HCT116 (cell line): ENCODE measurements around the gene GNA12. TPM values are rescaled to one million over a fixed set of nuclear protein-coding genes. Genes with fewer than 3 reads are reported as not detected.

Experiments
- ATAC-seq: fragments of 200-7000 bp; cut with Tn5 transposase; 2 replicates; pipeline ENCODE4 v1.9.1; 2020; ENCODE audit warnings: mild to moderate bottlenecking, moderate library complexity
- BruUV-seq: library from RNA; stranded (reverse); fragments of 400-500 nt; replicated peaks from 2 replicates; lab custom pipeline; 2021; lab: Mats Ljungman, UMichigan
- CTCF ChIA-PET: fragments of 300-600 bp; sonication (Branson Sonifier 250); formaldehyde crosslinking; loops from one replicate; lab custom pipeline; 2021; ENCODE audit warnings: antibody characterized with exemption; lab: Charles Lee
- POLR2A ChIA-PET: fragments of 300-600, 350-600 bp; sonication (Branson Sonifier 250); formaldehyde crosslinking; loops from one replicate; lab custom pipeline; 2021; ENCODE audit warnings: antibody characterized with exemption; lab: Charles Lee
- RAD21 ChIA-PET, 2 experiments: fragments of 300-600 bp; sonication (Branson Sonifier 250); formaldehyde crosslinking; loops; one replicate each; lab custom pipeline; 2023; ENCODE audit warnings: low total read pairs in 2 of 2; ENCODE audit not compliant: uncharacterized antibody in 2 of 2, unreplicated experiment in 2 of 2, low non-redundant PET in 1 of 2; lab: Charles Lee
- DNase-seq: peaks from one replicate; pipeline ENCODE4 v3.0.0-alpha.2; 2010; ENCODE audit warnings: low read depth, low spot score
- H2AFZ ChIP-seq: fragments of 200-600 bp; shearing (Covaris generic), sonication (generic); 2 replicates; pipeline ENCODE4 v1.6.1; 2017; ENCODE audit warnings: low read depth, mixed run types, mixed read lengths, antibody characterized with exemption, low read length; ENCODE audit not compliant: poor library complexity, severe bottlenecking
- H3K27ac ChIP-seq: 2 replicates; pipeline ENCODE4 v1.5.1; 2012; ENCODE audit warnings: low read depth, low read length
- H3K27me3 ChIP-seq: fragments of 200-600 bp; sonication (generic); 2 replicates; pipeline ENCODE4 v1.6.1; 2016; ENCODE audit warnings: mixed run types, low read length, mixed read lengths; ENCODE audit not compliant: insufficient read depth
- H3K36me3 ChIP-seq, 2 experiments: fragments of 200-500 bp in 1 of 2; fragments of 200-600 bp in 1 of 2; sonication (Bioruptor generic) in 1 of 2; sonication (generic) in 1 of 2; 2 replicates each; pipeline versions ENCODE4 v1.5.1 to v1.6.1; 2014 to 2016; ENCODE audit warnings: low read length in 2 of 2, inconsistent platforms in 1 of 2, mixed read lengths in 1 of 2, mixed run types in 1 of 2; ENCODE audit not compliant: insufficient read depth in 2 of 2, control insufficient read depth in 1 of 2
- H3K4me1 ChIP-seq, 2 experiments: fragments of 200-600 bp in 1 of 2; sonication (generic) in 1 of 2; 2 replicates each; pipeline versions ENCODE4 v1.5.1 to v1.6.1; 2012 to 2017; ENCODE audit warnings: low read length in 2 of 2, inconsistent platforms in 1 of 2, mild to moderate bottlenecking in 1 of 2, mixed read lengths in 1 of 2, mixed run types in 1 of 2, moderate library complexity in 1 of 2; ENCODE audit not compliant: insufficient read depth in 2 of 2, control insufficient read depth in 1 of 2
- H3K4me2 ChIP-seq: fragments of 200-600 bp; sonication (generic); 2 replicates; pipeline ENCODE4 v1.6.1; 2017; ENCODE audit warnings: mixed run types, low read length, mixed read lengths
- H3K4me3 ChIP-seq, 2 experiments: fragments of 200-600 bp in 1 of 2; sonication (generic) in 1 of 2; replicated peaks in 1 of 2; 2 replicates each; pipeline ENCODE4 v1.5.1; 2011 to 2016; ENCODE audit warnings: low read length in 2 of 2, control low read depth in 1 of 2, low read depth in 1 of 2, mild to moderate bottlenecking in 1 of 2, mixed read lengths in 1 of 2, mixed run types in 1 of 2
- H3K79me2 ChIP-seq: fragments of 200-600 bp; sonication (generic); 2 replicates; pipeline ENCODE4 v1.6.1; 2017; ENCODE audit warnings: mild to moderate bottlenecking, mixed run types, low read length, moderate library complexity, mixed read lengths; ENCODE audit not compliant: insufficient read depth
- H3K9ac ChIP-seq: fragments of 200-600 bp; sonication (generic); 2 replicates; pipeline ENCODE4 v1.6.1; 2016; ENCODE audit warnings: low read length, mixed read lengths
- H3K9me2 ChIP-seq: fragments of 200-600 bp; sonication (generic), shearing (Covaris generic); 2 replicates; pipeline ENCODE4 v1.6.1; 2017; ENCODE audit warnings: mixed run types, mild to moderate bottlenecking, moderate library complexity; ENCODE audit not compliant: insufficient read depth
- H3K9me3 ChIP-seq, 2 experiments: fragments of 200-500 bp in 1 of 2; fragments of 200-600 bp in 1 of 2; sonication (Bioruptor generic) in 1 of 2; sonication (generic) in 1 of 2; 2 replicates each; pipeline ENCODE4 v1.6.1; 2014 to 2017; ENCODE audit warnings: low read length in 2 of 2, mixed read lengths in 2 of 2, inconsistent platforms in 1 of 2, low read depth in 1 of 2, mild to moderate bottlenecking in 1 of 2, mixed run types in 1 of 2, moderate library complexity in 1 of 2; ENCODE audit not compliant: control insufficient read depth in 1 of 2, insufficient read depth in 1 of 2
- H4K20me1 ChIP-seq: fragments of 200-600 bp; sonication (generic), shearing (Covaris generic); 2 replicates; pipeline ENCODE4 v1.6.1; 2017; ENCODE audit warnings: mixed run types, mild to moderate bottlenecking, moderate library complexity; ENCODE audit not compliant: insufficient read depth
- CBX3 ChIP-seq: IDR thresholded peaks from 2 replicates; pipeline ENCODE4 v1.6.1; 2012; ENCODE audit warnings: low read depth
- CEBPB ChIP-seq: IDR thresholded peaks from 2 replicates; pipeline ENCODE4 v1.6.1; 2012; ENCODE audit warnings: low read depth
- FOSL1 ChIP-seq: IDR thresholded peaks from 2 replicates; pipeline ENCODE4 v1.6.1; 2012; ENCODE audit warnings: low read depth
- SRF ChIP-seq: IDR thresholded peaks from 2 replicates; pipeline ENCODE4 v1.6.1; 2012; ENCODE audit warnings: low read depth
- TCF7L2 ChIP-seq: IDR thresholded peaks from 2 replicates; pipeline ENCODE4 v1.7.0; 2011; ENCODE audit warnings: borderline replicate concordance, inconsistent platforms; ENCODE audit not compliant: insufficient read depth, insufficient read length; ENCODE audit errors: extremely low read depth
- intact Hi-C: fragments of 100-400 bp; cut with micrococcal nuclease; formaldehyde crosslinking; loops from 2 replicates; pipeline ENCODE4 v1.10.0; 2022
- total RNA-seq: library from RNA; stranded (reverse); gene quantifications from one replicate; pipeline ENCODE4 v1.2.1, GENCODE V29; 2021; ENCODE audit not compliant: unreplicated experiment

The GNA12 gene
- total RNA-seq, 1 experiment from 2014 or later: 32.6 TPM

GRCh38 chr7:2791390-2791789 lies 52.7 kb downstream of the GNA12 start:
- Histone ChIP-seq H3K79me2 (no peaks in the 10 kb centered on the region), H3K4me3 (no peak overlapping the region), H3K27me3 (no peaks in the 10 kb centered on the region), H3K9me3 (no peaks in the 10 kb centered on the region), H2AFZ (no peak overlapping the region), H3K9ac (no peak overlapping the region), H3K36me3 (peaks cover 5 to 9% of the 10 kb centered on the region in 2 experiments; a peak in 3 of 4 replicates), H3K4me2 (no peak overlapping the region), H4K20me1 (no peaks in the 10 kb centered on the region), H3K9me2 (no peaks in the 10 kb centered on the region), H3K27ac (no peak overlapping the region), H3K4me1 (no peaks in the 10 kb centered on the region)
- intact Hi-C loops: no loop called here
- ATAC-seq (no peak), DNase-seq (no peak)
- RAD21 ChIA-PET: no interaction called here
- POLR2A ChIA-PET: no interaction called here
- CTCF ChIA-PET: no interaction called here
- TF ChIP-seq FOSL1 (no peak), TCF7L2 (no peak), CEBPB (no peak), CBX3 (no peak), SRF (no peak)
- no TSS peak for BruUV-seq

DNA sequence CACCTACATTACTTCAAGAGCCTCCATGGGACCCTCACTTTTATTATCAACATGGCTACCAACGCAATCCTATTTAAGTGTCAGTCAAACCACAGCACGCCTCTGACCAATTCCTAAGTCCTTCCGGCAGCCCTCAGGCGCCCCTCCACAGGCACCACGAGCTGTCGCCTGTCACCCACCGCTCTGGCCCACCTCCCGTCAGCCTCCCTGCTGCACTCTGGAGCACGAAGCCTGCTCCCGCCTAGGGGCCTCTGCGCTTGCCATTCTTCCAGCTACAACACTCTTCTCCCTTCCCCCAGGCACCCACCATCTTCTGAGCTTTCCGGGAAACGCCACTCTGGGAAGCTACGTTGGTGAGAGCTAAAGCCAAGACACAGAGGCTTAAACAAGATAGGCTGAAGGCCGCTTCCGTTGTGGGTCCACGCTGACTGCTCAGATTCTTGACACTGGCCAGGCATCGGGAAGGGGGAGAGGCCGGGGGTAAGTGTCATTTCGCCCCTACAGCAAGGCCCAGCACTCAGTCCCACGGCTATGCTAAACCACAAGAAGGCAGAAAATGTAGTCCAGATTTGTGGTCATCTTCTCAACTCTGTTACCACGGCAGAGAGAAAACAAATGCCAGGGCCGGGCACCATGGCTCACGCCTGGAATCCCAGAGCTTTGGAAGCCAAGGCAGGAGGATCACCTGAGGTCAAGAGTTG lies 56.7 kb downstream of the GNA12 start:
- TF ChIP-seq SRF: no peak
- TF ChIP-seq, all 23 proteins: peak for 0
- H3K27me3 ChIP-seq: no peaks in the 10 kb centered on the region
- no peak overlapping the region for H3K4me3 ChIP-seq
- no peak overlapping the region for H3K27ac ChIP-seq
- BruUV-seq: no TSS peak
- no peak overlapping the region for H3K9ac ChIP-seq
- CTCF ChIA-PET: no interaction called here
- H3K79me2 ChIP-seq: no peaks in the 10 kb centered on the region; the same call in 1 of the 2 replicates
- POLR2A ChIA-PET: no interaction called here
- DNase-seq (no peak), ATAC-seq (no peak)
- no peaks in the 10 kb centered on the region; a peak in 1 of 4 replicates for H3K4me1 ChIP-seq
- no peak overlapping the region for H2AFZ ChIP-seq
- RAD21 ChIA-PET: no interaction called here
- no peaks in the 10 kb centered on the region for H4K20me1 ChIP-seq
- H3K9me2 ChIP-seq: no peaks in the 10 kb centered on the region
- intact Hi-C loops: no loop called here
- no peaks in the 10 kb centered on the region for H3K9me3 ChIP-seq
- H3K4me2 ChIP-seq: no peak overlapping the region
- peaks cover 2 to 3% of the 10 kb centered on the region in 2 experiments; a peak in 2 of 4 replicates for H3K36me3 ChIP-seq
